SK-N-SH (cell line): ENCODE measurements around the gene NAXD. TPM values are rescaled to one million over a fixed set of nuclear protein-coding genes. Genes with fewer than 3 reads are reported as not detected.

Experiments
- CTCF ChIA-PET: fragments of 300-600, 350-600 bp; formaldehyde crosslinking; extraction: SDS; loops from one replicate; lab custom pipeline; 2021; lab: Yijun Ruan, JAX
- POLR2A ChIA-PET: fragments of 350-600 bp; sonication (Branson Sonifier 250); formaldehyde crosslinking; extraction: SDS; loops from one replicate; lab custom pipeline; 2020; ENCODE audit warnings: antibody characterized with exemption, inconsistent platforms; lab: Yijun Ruan, JAX
- DNase-seq: peaks from one replicate; pipeline ENCODE4 v3.0.0; 2012
- H2AFZ ChIP-seq: fragments of 200-600 bp; sonication (generic); 2 replicates; pipeline ENCODE4 v1.8.1; 2016; ENCODE audit warnings: antibody characterized with exemption, mild to moderate bottlenecking, low read depth
- H3F3A ChIP-seq: fragments of 200-600 bp; sonication (generic); replicated peaks from 2 replicates; pipeline ENCODE3; 2016; ENCODE audit warnings: antibody characterized with exemption, mild to moderate bottlenecking; ENCODE audit not compliant: insufficient read depth
- H3K27ac ChIP-seq, 2 experiments: fragments of 200-500 bp in 1 of 2; fragments of 200-600 bp in 1 of 2; sonication (Bioruptor generic) in 1 of 2; sonication (generic), shearing (Covaris generic) in 1 of 2; 2 replicates each; pipeline versions ENCODE4 v1.5.1 to v1.6.1; 2014 to 2016; ENCODE audit warnings: low read depth in 2 of 2, inconsistent platforms in 1 of 2, low read length in 1 of 2, mild to moderate bottlenecking in 1 of 2, mixed read lengths in 1 of 2
- H3K27me3 ChIP-seq: fragments of 200-600 bp; sonication (generic), shearing (Covaris generic); 2 replicates; pipeline ENCODE4 v1.6.1; 2016; ENCODE audit warnings: mixed run types; ENCODE audit not compliant: insufficient read depth
- H3K36me3 ChIP-seq, 2 experiments: fragments of 200-500 bp in 1 of 2; fragments of 200-600 bp in 1 of 2; sonication (Bioruptor generic) in 1 of 2; sonication (generic) in 1 of 2; replicated peaks in 1 of 2; 2 replicates each; pipeline versions ENCODE3 to v1.5.1; 2014 to 2016; ENCODE audit warnings: low read length in 1 of 2, mild to moderate bottlenecking in 1 of 2; ENCODE audit not compliant: insufficient read depth in 2 of 2, control insufficient read depth in 1 of 2
- H3K4me1 ChIP-seq, 2 experiments: fragments of 200-500 bp in 1 of 2; fragments of 200-600 bp in 1 of 2; sonication (Bioruptor generic) in 1 of 2; sonication (generic), shearing (Covaris generic) in 1 of 2; 2 replicates each; pipeline versions ENCODE4 v1.5.1 to v1.6.1; 2014 to 2016; ENCODE audit warnings: low read depth in 1 of 2, low read length in 1 of 2, mixed run types in 1 of 2; ENCODE audit not compliant: insufficient read depth in 2 of 2, control insufficient read depth in 1 of 2
- H3K4me2 ChIP-seq: fragments of 200-600 bp; sonication (generic), shearing (Covaris generic); 2 replicates; pipeline ENCODE4 v1.6.1; 2017; ENCODE audit warnings: mixed run types
- H3K4me3 ChIP-seq, 2 experiments: fragments of 200-500 bp in 1 of 2; fragments of 200-600 bp in 1 of 2; sonication (Bioruptor generic) in 1 of 2; sonication (generic), shearing (Covaris generic) in 1 of 2; 2 replicates each; pipeline versions ENCODE4 v1.5.1 to v1.8.1; 2014 to 2016; ENCODE audit warnings: low read depth in 2 of 2, inconsistent platforms in 1 of 2, low read length in 1 of 2, mild to moderate bottlenecking in 1 of 2, mixed read lengths in 1 of 2, moderate library complexity in 1 of 2
- H3K79me2 ChIP-seq: fragments of 200-600 bp; sonication (generic); 2 replicates; pipeline ENCODE4 v1.8.1; 2017; ENCODE audit warnings: mild to moderate bottlenecking; ENCODE audit not compliant: insufficient read depth
- H3K9ac ChIP-seq: fragments of 200-600 bp; sonication (generic); 2 replicates; pipeline ENCODE4 v1.6.1; 2017; ENCODE audit warnings: mixed run types
- H3K9me2 ChIP-seq: fragments of 200-600 bp; sonication (generic); 2 replicates; pipeline ENCODE4 v1.6.1; 2017; ENCODE audit warnings: mixed run types
- H3K9me3 ChIP-seq: fragments of 200-600 bp; sonication (generic); 2 replicates; pipeline ENCODE4 v1.6.1; 2017; ENCODE audit warnings: mixed run types, mild to moderate bottlenecking, moderate library complexity
- H4K20me1 ChIP-seq: fragments of 200-600 bp; sonication (generic); 2 replicates; pipeline ENCODE4 v1.6.1; 2017; ENCODE audit warnings: mild to moderate bottlenecking, mixed run types; ENCODE audit not compliant: insufficient read depth
- CTCF ChIP-seq: fragments of 200-600 bp; sonication (generic); IDR thresholded peaks from 2 replicates; pipeline ENCODE4 v1.6.1; 2017; ENCODE audit warnings: antibody characterized with exemption, mild to moderate bottlenecking, moderate library complexity
- EP300 ChIP-seq, 2 experiments: IDR thresholded peaks; 2 replicates each; pipeline versions ENCODE4 v1.4.0 to v1.6.1; 2012; ENCODE audit warnings: borderline replicate concordance in 1 of 2, low read depth in 1 of 2, low read length in 1 of 2
- EZH2phosphoT487 ChIP-seq: fragments of 200-600 bp; sonication (generic); IDR thresholded peaks from 2 replicates; pipeline ENCODE4 v1.6.1; 2017; ENCODE audit warnings: low read depth, mixed run types, mild to moderate bottlenecking, antibody characterized with exemption, moderate library complexity, borderline replicate concordance
- FOXM1 ChIP-seq: IDR thresholded peaks from 2 replicates; pipeline ENCODE4 v1.4.0; 2012; ENCODE audit warnings: low read depth, mild to moderate bottlenecking
- GABPA ChIP-seq: IDR thresholded peaks from 2 replicates; pipeline ENCODE4 v1.4.0; 2012; ENCODE audit warnings: low read depth, mild to moderate bottlenecking
- IRF3 ChIP-seq: fragments of 150-350 bp; IDR thresholded peaks from 2 replicates; pipeline ENCODE4 v1.6.1; 2016; ENCODE audit warnings: mild to moderate bottlenecking, low read depth, low read length
- JUND ChIP-seq: IDR thresholded peaks from 2 replicates; pipeline ENCODE4 v1.4.0; 2012
- MXI1 ChIP-seq: IDR thresholded peaks from 2 replicates; pipeline ENCODE4 v1.6.1; 2012; ENCODE audit warnings: mild to moderate bottlenecking, low read depth, low read length, improper control_type of control experiment
- NRF1 ChIP-seq: IDR thresholded peaks from 2 replicates; pipeline ENCODE4 v1.6.1; 2012; ENCODE audit warnings: low read depth, mild to moderate bottlenecking, low read length
- PBX3 ChIP-seq: IDR thresholded peaks from 2 replicates; pipeline ENCODE4; 2012
- RAD21 ChIP-seq: IDR thresholded peaks from 2 replicates; pipeline ENCODE4 v1.6.1; 2012; ENCODE audit warnings: mild to moderate bottlenecking, low read length
- REST ChIP-seq: IDR thresholded peaks from 2 replicates; pipeline ENCODE4 v1.6.1; 2012; ENCODE audit warnings: mild to moderate bottlenecking, low read depth, low read length, moderate library complexity
- SMC3 ChIP-seq: IDR thresholded peaks from 2 replicates; pipeline ENCODE4 v1.6.1; 2012; ENCODE audit warnings: low read depth, low read length, improper control_type of control experiment
- TCF12 ChIP-seq: IDR thresholded peaks from 2 replicates; pipeline ENCODE4 v1.4.0; 2012
- TEAD4 ChIP-seq: IDR thresholded peaks from 2 replicates; pipeline ENCODE4 v1.4.0; 2012; ENCODE audit warnings: mild to moderate bottlenecking, borderline replicate concordance; ENCODE audit not compliant: insufficient read depth
- YY1 ChIP-seq: IDR thresholded peaks from 2 replicates; pipeline ENCODE4 v1.4.0; 2012; ENCODE audit warnings: low read depth, mild to moderate bottlenecking
- WGBS: methylation state at CpG from one replicate; pipeline ENCODE4 v1.1.6; 2017; ENCODE audit warnings: low lambda C conversion rate; 5-methylcytosine and 5-hydroxymethylcytosine counted together
- polyA plus RNA-seq, 3 experiments: library from polyadenylated mRNA; depleted of rRNA; stranded (reverse); fragments of >200 nt; gene quantifications; 2 replicates each; pipeline ENCODE4 v1.2.3, GENCODE V29; 2012

NAXD gene
- polyA plus RNA-seq, 1 of the 3 experiments (the other 2 are of a cell fraction) = 32.4 TPM

GRCh38 chr13:110616103-110617101 lies 1.1 kb downstream of the NAXD start:
- Histone ChIP-seq H3K9me3 (no peaks in the 10 kb centered on the region), H3K4me2 (peak overlapping the region; percentile 94), H3K4me1 (peaks cover 4 to 22% of the 10 kb centered on the region in 2 experiments; a peak in 2 of 4 replicates), H3K9me2 (no peaks in the 10 kb centered on the region), H3K79me2 (peaks cover 60% of the 10 kb centered on the region), H3K27ac (peak overlapping the region; percentile 82), H3K9ac (peak overlapping the region; percentile 90), H2AFZ (peak overlapping the region; percentile 75; the same call in 1 of the 2 replicates), H4K20me1 (peaks cover 49% of the 10 kb centered on the region), H3K4me3 (peak overlapping the region; percentile 87 to 96), H3K36me3 (no peaks in the 10 kb centered on the region), H3K27me3 (no peaks in the 10 kb centered on the region), H3F3A (no peaks in the 10 kb centered on the region)
- DNase-seq = peak; percentile 56
- ChIA-PET POLR2A (interaction anchor here (1.2 to 2.0 kb wide), 2 partner anchors 12 to 96 kb away, joined by 3 to 7 read pairs; no protein-coding TSS in a partner anchor), CTCF (interaction anchor here (0.8 to 1.6 kb wide), 7 partner anchors 8 to 209 kb away, joined by 3 to 5 read pairs (median 3); no protein-coding TSS in a partner anchor)
- TF ChIP-seq MXI1 (no peak), RAD21 (peak; percentile 56), SMC3 (peak; percentile 11; the same call in 1 of the 2 replicates), CTCF (peak; percentile 39)
- WGBS = 15% methylated on average over 19 of the region's 37 CpGs

DNA sequence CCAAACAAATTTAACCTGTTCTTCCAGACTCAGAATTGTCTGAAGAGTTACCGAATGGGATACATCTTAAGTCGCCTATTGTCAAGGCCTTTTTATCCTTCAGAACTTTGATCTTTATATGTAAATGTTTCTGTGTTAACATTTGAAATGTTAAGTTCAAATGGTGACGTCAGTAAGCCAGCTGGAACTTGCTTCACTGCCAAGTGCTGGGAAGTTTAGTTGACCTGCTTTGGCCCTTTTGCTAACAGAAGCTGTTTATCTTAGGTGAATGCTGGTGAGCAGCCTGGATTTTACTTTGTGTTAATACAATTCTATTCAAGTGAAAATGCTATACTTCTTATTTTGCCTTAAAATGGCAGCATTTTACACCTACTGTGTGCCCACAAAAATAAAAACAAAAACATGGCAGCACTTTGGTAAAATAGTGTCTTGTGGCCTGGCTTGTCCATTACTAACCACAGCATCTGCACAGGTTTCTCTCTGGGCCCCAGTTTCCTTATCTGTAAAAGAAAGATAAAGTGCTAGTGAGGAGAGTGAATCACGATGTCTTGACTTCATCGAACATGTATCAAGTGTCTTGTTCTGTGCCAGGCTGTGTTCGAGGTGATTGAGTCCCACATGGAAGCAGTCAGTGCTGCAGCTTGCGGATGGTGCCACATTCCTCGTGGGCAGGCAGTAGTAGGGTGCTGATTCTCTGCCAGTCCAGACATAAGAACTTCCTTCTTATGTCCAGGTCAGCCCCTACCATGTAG lies 2.2 kb downstream of the NAXD start:
- no peak overlapping the region; a peak in 1 of 4 replicates for H3K4me3 ChIP-seq
- 84% methylated on average over 8 of the region's 8 CpGs for WGBS
- no peaks in the 10 kb centered on the region for H3K27me3 ChIP-seq
- DNase-seq = no peak
- no peak overlapping the region; the same call in 1 of the 2 replicates for H3K9ac ChIP-seq
- H4K20me1 ChIP-seq = peaks cover 60% of the 10 kb centered on the region
- H3K36me3 ChIP-seq = peaks cover under 1 to 4% of the 10 kb centered on the region in 2 experiments
- POLR2A ChIA-PET = no interaction called here
- H3K4me1 ChIP-seq = peaks cover 4 to 22% of the 10 kb centered on the region in 2 experiments; a peak in 2 of 4 replicates
- no peaks in the 10 kb centered on the region for H3F3A ChIP-seq
- peak overlapping the region in 1 of 2 experiments; percentile 82; a peak in 2 of 4 replicates for H3K27ac ChIP-seq
- no peaks in the 10 kb centered on the region for H3K9me3 ChIP-seq
- H3K79me2 ChIP-seq = peaks cover 71% of the 10 kb centered on the region
- no peaks in the 10 kb centered on the region for H3K9me2 ChIP-seq
- CTCF ChIA-PET = interaction anchor here (0.9 to 1.5 kb wide), 5 partner anchors 9 to 31 kb away, joined by 3 to 5 read pairs (median 3); no protein-coding TSS in a partner anchor
- peak overlapping the region; percentile 94 for H3K4me2 ChIP-seq
- no peak overlapping the region for H2AFZ ChIP-seq
- TF ChIP-seq EZH2phosphoT487 (no peak), FOXM1 (no peak), NRF1 (no peak), TCF12 (no peak), REST (no peak), JUND (no peak), PBX3 (no peak), EP300 (IDR thresholded peaks at IDR 0.05; ENCODE audit: borderline replicate concordance in 1 of 2, low read depth in 1 of 2, low read length in 1 of 2) (no peak), YY1 (no peak), TEAD4 (no peak), GABPA (no peak), SMC3 (no peak), IRF3 (no peak)
